ENCODE data around the gene SETD1B.

The SETD1B gene

DNA sequence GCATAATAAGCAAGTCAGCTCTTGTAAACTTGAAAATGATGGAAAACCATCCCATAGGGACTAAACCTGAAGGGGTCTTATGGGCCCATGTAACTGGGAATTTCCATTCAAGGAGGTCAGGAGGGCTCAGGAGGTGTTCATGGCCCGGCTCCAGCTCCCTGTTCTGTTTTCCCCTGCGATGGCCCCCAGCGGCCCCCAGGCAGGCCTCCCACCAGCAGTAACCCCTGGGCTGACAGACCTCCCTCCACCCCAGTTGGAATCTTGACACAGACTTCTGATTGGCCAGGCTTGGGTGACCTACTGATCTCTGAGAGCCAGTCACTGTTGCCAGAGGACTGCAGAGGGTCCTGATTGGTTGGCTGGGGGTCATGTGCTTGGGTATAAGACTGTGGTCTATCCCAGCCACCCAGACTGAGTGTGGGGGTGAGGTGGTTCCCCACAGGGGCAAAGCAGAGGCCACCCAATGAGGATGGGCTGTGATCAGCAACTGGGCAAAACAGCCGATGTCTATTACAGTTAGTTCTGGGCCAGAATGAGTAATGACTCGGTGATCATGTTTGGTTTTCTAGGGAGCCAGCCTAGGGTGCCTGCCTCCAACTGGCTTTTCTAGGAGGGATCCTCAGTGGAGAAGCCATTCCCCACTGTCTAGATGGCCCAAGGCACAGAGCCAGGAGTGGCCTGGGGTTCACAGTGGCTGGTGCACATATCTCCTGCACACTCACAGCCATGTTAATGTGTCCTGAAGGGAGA lies 37.3 kb upstream of the SETD1B start:
- TF ChIP-seq, protein P1, sequence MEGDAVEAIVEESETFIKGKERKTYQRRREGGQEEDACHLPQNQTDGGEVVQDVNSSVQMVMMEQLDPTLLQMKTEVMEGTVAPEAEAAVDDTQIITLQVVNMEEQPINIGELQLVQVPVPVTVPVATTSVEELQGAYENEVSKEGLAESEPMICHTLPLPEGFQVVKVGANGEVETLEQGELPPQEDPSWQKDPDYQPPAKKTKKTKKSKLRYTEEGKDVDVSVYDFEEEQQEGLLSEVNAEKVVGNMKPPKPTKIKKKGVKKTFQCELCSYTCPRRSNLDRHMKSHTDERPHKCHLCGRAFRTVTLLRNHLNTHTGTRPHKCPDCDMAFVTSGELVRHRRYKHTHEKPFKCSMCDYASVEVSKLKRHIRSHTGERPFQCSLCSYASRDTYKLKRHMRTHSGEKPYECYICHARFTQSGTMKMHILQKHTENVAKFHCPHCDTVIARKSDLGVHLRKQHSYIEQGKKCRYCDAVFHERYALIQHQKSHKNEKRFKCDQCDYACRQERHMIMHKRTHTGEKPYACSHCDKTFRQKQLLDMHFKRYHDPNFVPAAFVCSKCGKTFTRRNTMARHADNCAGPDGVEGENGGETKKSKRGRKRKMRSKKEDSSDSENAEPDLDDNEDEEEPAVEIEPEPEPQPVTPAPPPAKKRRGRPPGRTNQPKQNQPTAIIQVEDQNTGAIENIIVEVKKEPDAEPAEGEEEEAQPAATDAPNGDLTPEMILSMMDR (IDR thresholded peaks at IDR 0.05; ENCODE audit: low read depth, low read length, missing control alignments): no peak
- DNase-seq (ENCODE audit: extremely low read depth, low read depth): no peak
- no peak overlapping the region for H3K4me3 ChIP-seq (replicated peaks; ENCODE audit: low read depth, low read length)

DNA sequence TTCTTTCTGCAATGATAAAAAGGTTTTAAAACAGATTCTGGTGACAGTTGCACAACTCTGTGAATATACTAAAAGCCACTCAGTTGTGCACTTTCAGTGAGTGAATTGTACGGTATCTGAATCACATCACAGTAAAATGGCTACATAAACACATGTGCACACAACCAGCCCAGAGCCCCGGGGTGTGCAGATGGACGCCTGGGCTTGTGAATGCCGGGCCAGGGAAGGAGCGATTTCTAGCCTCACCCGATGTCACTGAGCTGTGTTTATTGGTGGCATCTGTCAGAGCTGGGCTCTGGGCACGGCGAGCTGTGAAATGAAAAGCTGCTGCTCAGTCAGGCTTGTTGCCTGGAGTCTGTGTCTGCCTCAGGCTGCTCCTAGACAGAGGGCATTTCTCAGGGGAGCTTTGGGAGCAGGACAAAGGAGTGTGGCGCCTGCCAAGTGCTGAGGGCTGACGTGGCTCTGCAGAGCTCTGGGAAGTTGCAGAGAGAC lies 36.2 kb upstream of the SETD1B start:
- no peak overlapping the region for H3K4me3 ChIP-seq (replicated peaks; ENCODE audit: low read depth, low read length)
- no peak for DNase-seq (ENCODE audit: extremely low read depth, low read depth)
- TF ChIP-seq, protein P1 (IDR thresholded peaks at IDR 0.05; ENCODE audit: low read depth, low read length, missing control alignments): no peak

DNA sequence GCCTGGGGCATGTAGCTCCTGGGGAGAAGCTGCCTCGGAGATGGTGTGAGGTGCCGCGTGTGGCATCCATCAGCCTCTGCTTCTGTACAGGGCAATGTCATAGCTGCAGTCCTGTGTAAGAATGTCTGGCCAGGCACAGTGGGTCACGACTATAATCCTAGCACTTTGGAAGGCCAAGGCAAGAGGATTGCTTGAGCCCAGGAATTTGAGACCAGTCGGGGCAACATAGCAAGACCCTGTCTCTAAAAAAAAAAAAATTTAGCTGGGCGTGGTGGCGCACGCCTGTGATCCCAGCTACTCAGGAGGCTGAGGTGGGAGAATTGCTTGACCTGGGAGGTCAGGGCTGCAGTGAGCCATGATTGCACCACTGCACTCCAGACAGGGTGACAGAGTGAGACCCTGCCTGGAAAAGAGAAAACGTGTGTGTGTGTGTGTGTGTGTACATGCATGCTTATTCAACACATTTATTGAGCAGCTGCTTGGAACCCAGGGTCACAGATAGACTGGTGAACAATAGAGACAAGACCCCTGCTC lies 34.4 kb upstream of the SETD1B start:
- no peak overlapping the region for H3K4me3 ChIP-seq (replicated peaks; ENCODE audit: low read depth, low read length)
- no peak for DNase-seq (ENCODE audit: extremely low read depth, low read depth)

DNA sequence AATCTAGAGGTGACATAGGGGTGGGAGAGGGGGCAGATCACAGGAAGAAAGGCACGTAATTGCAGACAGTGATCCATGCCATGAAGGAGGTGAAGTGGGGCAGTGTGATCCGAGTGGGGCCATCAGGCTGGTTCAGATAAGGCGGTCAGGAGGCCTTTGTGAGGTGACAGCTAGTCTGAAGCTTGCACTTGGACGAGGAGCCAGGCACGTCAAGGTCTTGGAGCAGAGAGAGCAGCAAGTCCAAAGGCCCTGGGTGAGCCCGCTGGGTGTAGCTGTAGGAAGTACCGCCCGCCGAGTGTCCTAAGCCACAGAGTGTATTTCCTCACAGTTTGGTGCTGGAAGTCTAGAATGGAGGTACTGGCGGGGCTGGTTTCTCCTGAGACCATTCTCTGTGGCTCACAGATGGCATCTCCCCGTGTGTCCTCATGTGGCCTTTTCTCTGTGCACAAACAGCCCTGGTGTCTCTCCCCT lies 33.9 kb upstream of the SETD1B start:
- DNase-seq (ENCODE audit: extremely low read depth, low read depth): no peak
- TF ChIP-seq, protein P1 (IDR thresholded peaks at IDR 0.05; ENCODE audit: low read depth, low read length, missing control alignments): no peak
- H3K4me3 ChIP-seq (replicated peaks; ENCODE audit: low read depth, low read length): no peak overlapping the region

More for the DNA sequence above, 34.4 kb upstream of the SETD1B start:
- TF ChIP-seq, protein P1 (IDR thresholded peaks at IDR 0.05; ENCODE audit: low read depth, low read length, missing control alignments): no peak

DNA sequence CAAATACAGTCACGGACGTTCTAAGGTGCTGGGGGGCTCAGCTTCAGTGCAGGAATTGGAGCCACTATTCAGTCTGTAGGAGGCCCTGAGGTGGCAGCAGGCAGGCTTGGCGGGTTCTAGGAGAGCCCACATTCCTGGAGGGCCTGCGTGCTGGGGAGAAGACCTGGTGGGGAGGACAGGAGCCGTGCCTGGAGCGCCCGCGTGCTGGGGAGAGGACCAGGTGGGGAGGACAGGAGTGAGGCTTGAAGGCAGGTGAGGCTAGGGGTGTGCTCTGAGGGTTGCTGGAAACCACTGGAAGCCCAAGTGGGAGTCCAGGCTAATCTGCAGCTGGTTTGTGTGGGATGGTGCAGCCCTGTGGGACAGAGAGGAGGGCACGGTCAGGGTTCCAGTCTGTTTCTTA lies 33.4 kb upstream of the SETD1B start:
- DNase-seq (ENCODE audit: extremely low read depth, low read depth): no peak
- H3K4me3 ChIP-seq (replicated peaks; ENCODE audit: low read depth, low read length): no peak overlapping the region
- TF ChIP-seq, protein P1 (IDR thresholded peaks at IDR 0.05; ENCODE audit: low read depth, low read length, missing control alignments): no peak

DNA sequence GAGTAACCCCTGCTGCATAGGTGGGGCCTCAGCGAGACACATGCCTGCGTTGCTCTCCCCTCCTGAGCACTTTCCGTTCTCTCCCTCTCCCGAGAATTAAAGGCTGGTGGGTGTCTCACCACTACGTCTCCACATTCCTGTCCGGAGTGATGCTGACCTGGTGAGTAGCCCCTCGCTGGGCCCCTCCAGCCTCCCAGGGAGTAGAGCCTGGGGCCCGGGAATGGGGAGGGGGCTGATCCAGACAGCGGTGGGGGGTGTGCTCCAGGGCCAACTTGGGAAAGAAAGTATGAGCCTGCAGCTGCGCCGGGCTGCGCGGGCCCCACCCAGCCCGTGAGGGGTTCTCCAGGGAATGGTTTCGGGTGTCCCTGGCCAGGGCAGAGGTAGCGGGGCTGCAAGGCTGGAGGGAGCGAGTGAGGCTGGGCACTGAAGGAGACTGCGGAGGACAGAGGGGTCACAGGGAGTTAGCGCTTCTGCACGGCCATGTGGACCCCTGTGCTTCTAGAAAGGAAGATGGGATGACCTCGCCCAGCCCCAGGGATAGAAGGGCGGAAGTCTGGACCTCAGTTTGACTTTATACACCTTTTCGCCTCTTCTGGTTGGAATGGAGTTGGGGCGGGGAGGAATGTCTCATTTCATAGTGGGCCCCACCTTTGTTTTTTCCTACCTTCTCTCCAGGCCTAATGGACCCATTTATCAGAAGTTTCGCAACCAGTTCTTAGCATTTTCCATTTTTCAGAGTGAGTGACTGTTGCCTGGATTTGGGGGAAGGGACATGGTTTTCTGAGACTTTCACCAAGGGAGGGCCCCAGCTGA lies 32.8 kb upstream of the SETD1B start:
- no peak for DNase-seq (ENCODE audit: extremely low read depth, low read depth)
- H3K4me3 ChIP-seq (replicated peaks; ENCODE audit: low read depth, low read length): no peak overlapping the region
- TF ChIP-seq, protein P1 (IDR thresholded peaks at IDR 0.05; ENCODE audit: low read depth, low read length, missing control alignments): no peak

All from HFF-Myc (cell line).